ENCODE measurements around the gene PAK2. TPM values are rescaled to one million over a fixed set of nuclear protein-coding genes. Genes with fewer than 3 reads are reported as not detected.
A peak's percentile ranks its signal among the peaks of the same experiment; 100 is the strongest.

Gene PAK2
- total RNA-seq, 1 donor from 2014 or later, result 77.8 TPM

DNA sequence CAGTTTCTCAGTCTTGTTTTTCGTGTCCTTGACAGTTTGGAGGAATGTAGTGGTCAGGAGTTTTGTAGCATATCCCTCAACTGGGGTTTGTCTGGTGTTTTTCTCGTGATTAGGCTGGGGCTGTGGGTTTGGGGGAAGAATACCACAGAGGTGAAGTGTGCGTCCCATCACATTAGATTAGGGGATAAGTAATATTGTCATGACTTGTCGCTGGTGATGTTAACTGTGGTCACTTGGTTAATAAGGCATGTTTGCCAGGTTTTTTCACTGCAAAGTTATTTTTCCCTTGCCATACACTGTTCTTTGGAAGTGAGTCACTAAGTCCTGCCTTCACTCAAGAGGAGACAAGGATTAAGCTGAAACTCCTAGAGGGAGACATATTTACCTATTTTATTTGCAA, 39.1 kb downstream of the PAK2 start:
- no peaks in the 10 kb centered on the region for H3K4me1 ChIP-seq
- no peaks in the 10 kb centered on the region for H3K27me3 ChIP-seq
- intact Hi-C loops (cut with DNase I), result no loop called here
- TF ChIP-seq, protein P1, sequence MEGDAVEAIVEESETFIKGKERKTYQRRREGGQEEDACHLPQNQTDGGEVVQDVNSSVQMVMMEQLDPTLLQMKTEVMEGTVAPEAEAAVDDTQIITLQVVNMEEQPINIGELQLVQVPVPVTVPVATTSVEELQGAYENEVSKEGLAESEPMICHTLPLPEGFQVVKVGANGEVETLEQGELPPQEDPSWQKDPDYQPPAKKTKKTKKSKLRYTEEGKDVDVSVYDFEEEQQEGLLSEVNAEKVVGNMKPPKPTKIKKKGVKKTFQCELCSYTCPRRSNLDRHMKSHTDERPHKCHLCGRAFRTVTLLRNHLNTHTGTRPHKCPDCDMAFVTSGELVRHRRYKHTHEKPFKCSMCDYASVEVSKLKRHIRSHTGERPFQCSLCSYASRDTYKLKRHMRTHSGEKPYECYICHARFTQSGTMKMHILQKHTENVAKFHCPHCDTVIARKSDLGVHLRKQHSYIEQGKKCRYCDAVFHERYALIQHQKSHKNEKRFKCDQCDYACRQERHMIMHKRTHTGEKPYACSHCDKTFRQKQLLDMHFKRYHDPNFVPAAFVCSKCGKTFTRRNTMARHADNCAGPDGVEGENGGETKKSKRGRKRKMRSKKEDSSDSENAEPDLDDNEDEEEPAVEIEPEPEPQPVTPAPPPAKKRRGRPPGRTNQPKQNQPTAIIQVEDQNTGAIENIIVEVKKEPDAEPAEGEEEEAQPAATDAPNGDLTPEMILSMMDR (IDR thresholded peaks at IDR 0.05), result no peak
- no peak for DNase-seq
- H3K27ac ChIP-seq, result no peak overlapping the region
- peaks cover 17% of the 10 kb centered on the region for H3K36me3 ChIP-seq
- ATAC-seq, result no peak
- H3K4me3 ChIP-seq, result no peak overlapping the region
- H3K9me3 ChIP-seq, result no peaks in the 10 kb centered on the region

DNA sequence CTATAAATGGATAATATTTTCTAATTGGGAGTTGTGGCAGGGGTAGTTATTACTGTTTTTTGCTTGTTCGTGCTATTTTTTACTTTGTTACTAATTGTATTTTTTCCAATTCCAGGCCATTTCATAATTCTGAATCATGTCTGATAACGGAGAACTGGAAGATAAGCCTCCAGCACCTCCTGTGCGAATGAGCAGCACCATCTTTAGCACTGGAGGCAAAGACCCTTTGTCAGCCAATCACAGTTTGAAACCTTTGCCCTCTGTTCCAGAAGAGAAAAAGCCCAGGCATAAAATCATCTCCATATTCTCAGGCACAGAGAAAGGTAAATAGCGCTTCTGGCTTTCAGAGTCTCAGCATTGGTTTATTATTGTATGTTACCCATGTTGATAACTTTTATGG, 42.9 kb downstream of the PAK2 start:
- TF ChIP-seq, protein P1 (IDR thresholded peaks at IDR 0.05), result no peak
- Histone ChIP-seq H3K4me1 (no peaks in the 10 kb centered on the region), H3K27ac (no peak overlapping the region), H3K36me3 (peaks cover 37% of the 10 kb centered on the region), H3K9me3 (no peaks in the 10 kb centered on the region), H3K4me3 (no peak overlapping the region), H3K27me3 (no peaks in the 10 kb centered on the region)
- intact Hi-C loops (cut with DNase I), result no loop called here
- no peak for DNase-seq
- ATAC-seq, result no peak

DNA sequence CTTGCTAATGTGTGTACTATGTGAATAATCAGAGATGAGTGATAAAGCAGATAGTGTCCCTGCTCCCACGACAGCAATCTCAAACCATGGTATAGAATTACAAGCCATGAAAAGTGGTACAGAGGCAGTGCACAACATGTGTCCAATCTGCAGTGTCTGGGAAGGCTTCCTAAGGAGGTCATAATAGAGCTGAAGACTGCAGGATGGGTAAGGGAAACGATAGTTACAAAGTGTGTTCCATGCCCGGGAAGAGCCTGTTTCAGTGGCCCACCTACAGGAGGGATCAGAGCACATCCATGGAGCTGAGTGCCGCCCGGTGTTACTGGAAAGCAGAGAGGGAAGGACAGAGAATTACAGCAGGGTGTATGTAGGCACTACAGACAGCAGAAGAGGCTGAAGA, 48.9 kb downstream of the PAK2 start:
- Histone ChIP-seq H3K27me3 (no peaks in the 10 kb centered on the region), H3K4me1 (peaks cover 4% of the 10 kb centered on the region), H3K36me3 (peaks cover 25% of the 10 kb centered on the region), H3K9me3 (no peaks in the 10 kb centered on the region), H3K27ac (no peak overlapping the region), H3K4me3 (no peak overlapping the region)
- TF ChIP-seq, protein P1 (IDR thresholded peaks at IDR 0.05), result no peak
- intact Hi-C loops (cut with DNase I), result no loop called here
- ATAC-seq (no peak), DNase-seq (no peak)

DNA sequence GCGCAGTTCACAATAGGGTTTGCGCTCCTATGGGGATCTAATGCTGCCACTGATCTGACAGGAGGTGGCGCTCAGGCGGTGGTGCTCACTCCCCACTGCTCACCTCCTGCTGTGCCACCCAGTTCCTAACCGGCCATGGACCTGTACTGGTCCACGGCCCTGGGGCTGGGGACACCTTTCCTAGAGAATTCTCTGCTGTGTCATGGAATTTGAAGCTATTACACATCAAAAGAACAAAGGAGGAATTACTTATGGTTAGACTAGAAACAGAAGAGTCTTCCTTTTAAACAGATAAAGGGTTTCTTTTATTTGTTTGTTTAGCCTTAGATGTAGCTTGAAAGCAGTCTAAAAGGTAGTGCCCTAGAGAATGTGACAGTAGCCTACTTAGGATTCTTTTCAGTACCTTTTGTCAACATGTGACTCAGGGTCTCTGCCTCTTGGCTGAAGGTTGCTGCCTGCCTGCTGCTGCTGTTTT, 50.3 kb downstream of the PAK2 start:
- peak; percentile 39 for ATAC-seq
- H3K36me3 ChIP-seq, result peaks cover 19% of the 10 kb centered on the region
- no peaks in the 10 kb centered on the region for H3K27me3 ChIP-seq
- intact Hi-C loops (cut with DNase I), result no loop called here
- H3K4me1 ChIP-seq, result peaks cover 4% of the 10 kb centered on the region
- TF ChIP-seq, protein P1 (IDR thresholded peaks at IDR 0.05), result no peak
- no peak overlapping the region for H3K27ac ChIP-seq
- H3K9me3 ChIP-seq, result no peaks in the 10 kb centered on the region
- H3K4me3 ChIP-seq, result no peak overlapping the region
- DNase-seq, result no peak

DNA sequence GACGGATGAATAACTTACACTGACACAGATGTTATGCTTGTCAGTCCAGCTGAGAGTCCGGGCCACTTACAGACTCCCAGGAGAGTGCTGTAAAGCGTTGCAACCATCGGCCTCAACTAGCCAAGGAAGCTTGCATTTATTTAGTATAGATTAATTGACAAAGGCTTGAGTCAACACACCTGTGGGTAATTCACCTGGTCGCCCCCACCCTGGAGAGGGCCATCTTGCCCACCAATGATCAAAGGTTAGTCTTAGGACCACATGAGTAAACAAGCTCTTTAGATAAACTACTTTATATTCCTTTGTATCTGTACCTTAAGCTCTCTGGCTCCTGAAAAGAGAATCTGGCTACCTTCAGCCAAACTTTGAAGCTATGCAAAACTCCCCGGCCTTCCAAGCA, 51.0 kb downstream of the PAK2 start:
- DNase-seq, result no peak
- Histone ChIP-seq H3K4me1 (peaks cover 4% of the 10 kb centered on the region), H3K4me3 (no peak overlapping the region), H3K27me3 (no peaks in the 10 kb centered on the region), H3K9me3 (no peaks in the 10 kb centered on the region), H3K36me3 (peaks cover 12% of the 10 kb centered on the region), H3K27ac (no peak overlapping the region)
- TF ChIP-seq, protein P1 (IDR thresholded peaks at IDR 0.05), result no peak
- ATAC-seq, result no peak
- intact Hi-C loops (cut with DNase I), result no loop called here

DNA sequence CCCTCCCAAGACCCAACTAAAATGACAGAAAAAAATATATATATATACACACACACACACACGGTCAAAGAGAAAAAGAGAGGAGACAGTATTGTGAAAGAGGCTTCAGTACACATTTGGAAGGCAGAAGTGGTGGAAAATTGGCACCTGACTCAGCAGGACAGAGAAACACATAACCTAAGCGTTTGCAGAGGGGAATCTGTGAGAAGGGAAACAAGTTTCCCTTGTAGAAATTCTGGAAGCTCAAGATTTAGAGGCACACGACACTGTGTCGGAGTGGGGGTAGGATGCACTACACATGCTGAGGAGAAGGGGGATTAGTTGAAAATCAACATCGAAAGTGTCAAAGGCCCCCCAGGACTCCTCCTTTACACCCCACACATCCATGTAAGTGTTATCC, 53.1 kb downstream of the PAK2 start:
- Histone ChIP-seq H3K4me3 (no peak overlapping the region), H3K27me3 (no peaks in the 10 kb centered on the region), H3K36me3 (no peaks in the 10 kb centered on the region), H3K4me1 (peaks cover 4% of the 10 kb centered on the region), H3K9me3 (no peaks in the 10 kb centered on the region), H3K27ac (no peak overlapping the region)
- no peak for DNase-seq
- TF ChIP-seq, protein P1 (IDR thresholded peaks at IDR 0.05), result no peak
- intact Hi-C loops (cut with DNase I), result no loop called here
- peak; percentile 64 for ATAC-seq

Measured in upper lobe of right lung (tissue), 1 donor.